ENCODE results near the gene TMEM208.

Gene TMEM208

GRCh38 chr16:67188323-67188722 lies 38.6 kb upstream of the TMEM208 start:
- ATAC-seq (no peak), DNase-seq (ENCODE audit: low spot score in 2 of 2) (no peak)
- no peaks in the 10 kb centered on the region for H3K9me3 Mint-ChIP-seq
- H3K27ac Mint-ChIP-seq, result no peak overlapping the region
- H3K4me3 Mint-ChIP-seq, result no peak overlapping the region
- peaks cover 12% of the 10 kb centered on the region for H3K36me3 Mint-ChIP-seq
- H3K4me1 Mint-ChIP-seq, result peaks cover 32% of the 10 kb centered on the region

GRCh38 chr16:67188798-67189197 lies 38.1 kb upstream of the TMEM208 start:
- no peak for DNase-seq (ENCODE audit: low spot score in 2 of 2)
- Mint-ChIP-seq H3K36me3 (peaks cover 17% of the 10 kb centered on the region), H3K4me1 (peaks cover 37% of the 10 kb centered on the region), H3K9me3 (no peaks in the 10 kb centered on the region), H3K27ac (no peak overlapping the region), H3K4me3 (no peak overlapping the region)
- no peak for ATAC-seq

GRCh38 chr16:67190041-67190440 lies 36.9 kb upstream of the TMEM208 start, which contains the start of gene EXOC3L1:
Gene EXOC3L1, minus strand, starts transcription at chr16:67190136. Its CDS starts 460 bp downstream, at chr16:67189676.
- H3K9me3 Mint-ChIP-seq, result no peaks in the 10 kb centered on the region
- H3K36me3 Mint-ChIP-seq, result peaks cover 27% of the 10 kb centered on the region
- peak within 1 kb of the TSS; percentile 86 for H3K27ac Mint-ChIP-seq
- peaks cover 40% of the 10 kb centered on the region for H3K4me1 Mint-ChIP-seq
- DNase-seq (ENCODE audit: low spot score in 2 of 2) (no peak), ATAC-seq (no peak)
- peak within 1 kb of the TSS; percentile 88 for H3K4me3 Mint-ChIP-seq

- H3K9me3 Mint-ChIP-seq, result no peaks in the 10 kb centered on the region
- peak overlapping the region; percentile 88 for H3K4me3 Mint-ChIP-seq
- H3K4me1 Mint-ChIP-seq, result peaks cover 38% of the 10 kb centered on the region
- peak overlapping the region; percentile 86 for H3K27ac Mint-ChIP-seq
- peaks cover 29% of the 10 kb centered on the region for H3K36me3 Mint-ChIP-seq
- DNase-seq (ENCODE audit: low spot score in 2 of 2) (no peak), ATAC-seq (no peak)
These were observed 36.2 kb upstream of the TMEM208 start for GRCh38 chr16:67190448-67191399.

GRCh38 chr16:67191411-67191994 lies 35.4 kb upstream of the TMEM208 start:
- H3K9me3 Mint-ChIP-seq, result no peaks in the 10 kb centered on the region
- ATAC-seq, result no peak

GRCh38 chr16:67191995-67192681 lies 34.8 kb upstream of the TMEM208 start, which contains the start of gene E2F4:
Gene E2F4, plus strand, starts transcription at chr16:67192155. Its CDS starts 73 bp downstream, at chr16:67192228.
- H3K27ac Mint-ChIP-seq, result peak within 1 kb of the TSS; percentile 86
- H3K36me3 Mint-ChIP-seq, result peaks cover 44% of the 10 kb centered on the region
- H3K4me3 Mint-ChIP-seq, result peak within 1 kb of the TSS; percentile 88
- peaks cover 51% of the 10 kb centered on the region for H3K4me1 Mint-ChIP-seq
- no peaks in the 10 kb centered on the region for H3K9me3 Mint-ChIP-seq
- DNase-seq (ENCODE audit: low spot score in 2 of 2), result peak; percentile 85 to 93
- ATAC-seq, result peak; percentile 98

More at GRCh38 chr16:67191411-67191994, 35.4 kb upstream of the TMEM208 start:
- H3K36me3 Mint-ChIP-seq, result peaks cover 37% of the 10 kb centered on the region
- no peak for DNase-seq (ENCODE audit: low spot score in 2 of 2)
- H3K4me1 Mint-ChIP-seq, result peaks cover 45% of the 10 kb centered on the region
- H3K4me3 Mint-ChIP-seq, result peak overlapping the region; percentile 88
- H3K27ac Mint-ChIP-seq, result peak overlapping the region; percentile 86

- ATAC-seq, result peak; percentile 6
- H3K4me3 Mint-ChIP-seq, result peak overlapping the region; percentile 88
- H3K27ac Mint-ChIP-seq, result peak overlapping the region; percentile 86
These were observed 34.1 kb upstream of the TMEM208 start for GRCh38 chr16:67192781-67193361.

GRCh38 chr16:67193536-67193935 lies 33.4 kb upstream of the TMEM208 start:
- H3K27ac Mint-ChIP-seq, result peak overlapping the region; percentile 86
- peak overlapping the region; percentile 88 for H3K4me3 Mint-ChIP-seq
- ATAC-seq, result no peak
- no peaks in the 10 kb centered on the region for H3K9me3 Mint-ChIP-seq
- H3K36me3 Mint-ChIP-seq, result peaks cover 58% of the 10 kb centered on the region
- H3K4me1 Mint-ChIP-seq, result peaks cover 51% of the 10 kb centered on the region
- DNase-seq (ENCODE audit: low spot score in 2 of 2), result no peak

More at GRCh38 chr16:67192781-67193361, 34.1 kb upstream of the TMEM208 start:
- Mint-ChIP-seq H3K36me3 (peaks cover 51% of the 10 kb centered on the region), H3K9me3 (no peaks in the 10 kb centered on the region), H3K4me1 (peaks cover 51% of the 10 kb centered on the region)
- DNase-seq (ENCODE audit: low spot score in 2 of 2), result no peak

- no peak for DNase-seq (ENCODE audit: low spot score in 2 of 2)
- H3K4me3 Mint-ChIP-seq, result peak overlapping the region; percentile 88
- peaks cover 59% of the 10 kb centered on the region for H3K36me3 Mint-ChIP-seq
- H3K4me1 Mint-ChIP-seq, result peaks cover 51% of the 10 kb centered on the region
- no peak for ATAC-seq
- H3K27ac Mint-ChIP-seq, result peak overlapping the region; percentile 86
- H3K9me3 Mint-ChIP-seq, result no peaks in the 10 kb centered on the region
These were observed 32.7 kb upstream of the TMEM208 start for GRCh38 chr16:67194260-67194659.

GRCh38 chr16:67195676-67196075 lies 31.3 kb upstream of the TMEM208 start:
- ATAC-seq (no peak), DNase-seq (ENCODE audit: low spot score in 2 of 2) (no peak)
- H3K4me3 Mint-ChIP-seq, result no peak overlapping the region
- peaks cover 51% of the 10 kb centered on the region for H3K4me1 Mint-ChIP-seq
- H3K36me3 Mint-ChIP-seq, result peaks cover 73% of the 10 kb centered on the region
- peak overlapping the region; percentile 86 for H3K27ac Mint-ChIP-seq
- H3K9me3 Mint-ChIP-seq, result no peaks in the 10 kb centered on the region

- H3K9me3 Mint-ChIP-seq, result no peaks in the 10 kb centered on the region
- H3K4me1 Mint-ChIP-seq, result peaks cover 43% of the 10 kb centered on the region
- ATAC-seq (no peak), DNase-seq (ENCODE audit: low spot score in 2 of 2) (no peak)
- no peak overlapping the region for H3K4me3 Mint-ChIP-seq
- H3K36me3 Mint-ChIP-seq, result peaks cover 85% of the 10 kb centered on the region
- H3K27ac Mint-ChIP-seq, result peak overlapping the region; percentile 86
These were observed 30.0 kb upstream of the TMEM208 start for GRCh38 chr16:67196881-67197280.

GRCh38 chr16:67197704-67198103 lies 29.2 kb upstream of the TMEM208 start:
- no peak for ATAC-seq

GRCh38 chr16:67198238-67198734 lies 28.6 kb upstream of the TMEM208 start:
- Mint-ChIP-seq H3K9me3 (no peaks in the 10 kb centered on the region), H3K36me3 (peaks cover 93% of the 10 kb centered on the region), H3K4me3 (no peak overlapping the region), H3K27ac (peak overlapping the region; percentile 86), H3K4me1 (peaks cover 35% of the 10 kb centered on the region)
- DNase-seq (ENCODE audit: low spot score in 2 of 2) (no peak), ATAC-seq (peak; percentile 58)

More at GRCh38 chr16:67197704-67198103, 29.2 kb upstream of the TMEM208 start:
- Mint-ChIP-seq H3K27ac (peak overlapping the region; percentile 86), H3K4me1 (peaks cover 41% of the 10 kb centered on the region), H3K9me3 (no peaks in the 10 kb centered on the region), H3K36me3 (peaks cover 94% of the 10 kb centered on the region), H3K4me3 (no peak overlapping the region)
- DNase-seq (ENCODE audit: low spot score in 2 of 2), result no peak

GRCh38 chr16:67199011-67199807 lies 27.7 kb upstream of the TMEM208 start, which contains the start of gene ELMO3:
Gene ELMO3, plus strand, starts transcription at chr16:67199131. Its CDS starts 196 bp downstream, at chr16:67199327.
- H3K36me3 Mint-ChIP-seq, result peaks cover 87% of the 10 kb centered on the region
- H3K4me3 Mint-ChIP-seq, result no peak within 1 kb of the TSS
- peak within 1 kb of the TSS; percentile 86 for H3K27ac Mint-ChIP-seq
- DNase-seq (ENCODE audit: low spot score in 2 of 2) (no peak), ATAC-seq (no peak)
- no peaks in the 10 kb centered on the region for H3K9me3 Mint-ChIP-seq
- peaks cover 26% of the 10 kb centered on the region for H3K4me1 Mint-ChIP-seq
